ENCODE measurements around the gene CCNK.

GRCh38 chr14:99511421-99512109 lies 30.4 kb downstream of the CCNK start:
- TF ChIP-seq CTCF (IDR thresholded peaks at IDR 0.05) (no peak), POLR2A (IDR thresholded peaks at IDR 0.05) (no peak)

Measured in Peyer's patch (tissue), 4 donors.